ENCODE data around the gene TBL1X.

The TBL1X gene

GRCh38 chrX:9586992-9587392 lies 122.1 kb downstream of the TBL1X start:
- DNase-seq (ENCODE audit: low spot score): no peak

GRCh38 chrX:9587642-9588041 lies 122.8 kb downstream of the TBL1X start:
- DNase-seq (ENCODE audit: low spot score): no peak

GRCh38 chrX:9591496-9591895 lies 126.6 kb downstream of the TBL1X start:
- DNase-seq (ENCODE audit: low spot score): no peak

GRCh38 chrX:9593756-9594155 lies 128.9 kb downstream of the TBL1X start:
- no peak for DNase-seq (ENCODE audit: low spot score)

- no peak for DNase-seq (ENCODE audit: low spot score)
These were observed 130.3 kb downstream of the TBL1X start for GRCh38 chrX:9595174-9595573.

GRCh38 chrX:9596837-9597236 lies 132.0 kb downstream of the TBL1X start:
- no peak for DNase-seq (ENCODE audit: low spot score)

GRCh38 chrX:9597361-9598035 lies 132.6 kb downstream of the TBL1X start:
- DNase-seq (ENCODE audit: low spot score): no peak

- DNase-seq (ENCODE audit: low spot score): no peak
These were observed 133.5 kb downstream of the TBL1X start for GRCh38 chrX:9598344-9598743.

GRCh38 chrX:9604111-9604907 lies 139.5 kb downstream of the TBL1X start:
- DNase-seq (ENCODE audit: low spot score): peak; percentile 65

GRCh38 chrX:9604908-9605306 lies 140.0 kb downstream of the TBL1X start:
- DNase-seq (ENCODE audit: low spot score): no peak

- no peak for DNase-seq (ENCODE audit: low spot score)
These were observed 140.6 kb downstream of the TBL1X start for GRCh38 chrX:9605484-9605883.

GRCh38 chrX:9606971-9607370 lies 142.1 kb downstream of the TBL1X start:
- no peak for DNase-seq (ENCODE audit: low spot score)

- DNase-seq (ENCODE audit: low spot score): no peak
These were observed 144.6 kb downstream of the TBL1X start for GRCh38 chrX:9609499-9609898.

GRCh38 chrX:9609987-9610386 lies 145.1 kb downstream of the TBL1X start:
- DNase-seq (ENCODE audit: low spot score): no peak

- DNase-seq (ENCODE audit: low spot score): no peak
These were observed 146.0 kb downstream of the TBL1X start for GRCh38 chrX:9610771-9611392.

- no peak for DNase-seq (ENCODE audit: low spot score)
These were observed 146.7 kb downstream of the TBL1X start for GRCh38 chrX:9611436-9612145.

GRCh38 chrX:9612146-9612505 lies 147.3 kb downstream of the TBL1X start:
- no peak for DNase-seq (ENCODE audit: low spot score)

- DNase-seq (ENCODE audit: low spot score): no peak
These were observed 149.2 kb downstream of the TBL1X start for GRCh38 chrX:9614016-9614415.

- DNase-seq (ENCODE audit: low spot score): no peak
These were observed 154.3 kb downstream of the TBL1X start for GRCh38 chrX:9619133-9619532.

- no peak for DNase-seq (ENCODE audit: low spot score)
These were observed 154.7 kb downstream of the TBL1X start for GRCh38 chrX:9619581-9619980.

GRCh38 chrX:9622128-9622527 lies 157.3 kb downstream of the TBL1X start:
- no peak for DNase-seq (ENCODE audit: low spot score)

- DNase-seq (ENCODE audit: low spot score): no peak
These were observed 161.5 kb downstream of the TBL1X start for GRCh38 chrX:9626379-9626778.

GRCh38 chrX:9627922-9628321 lies 163.1 kb downstream of the TBL1X start:
- no peak for DNase-seq (ENCODE audit: low spot score)
